Spleen (tissue), 11 donors: ENCODE data around the gene PRSS38. TPM values are rescaled to one million over a fixed set of nuclear protein-coding genes. Genes with fewer than 3 reads are reported as not detected.
"Not testable (repeated sequence)": the region's sequence is repeated elsewhere in the genome, so short reads cannot be mapped to it uniquely, and the experiment has no call there.

Experiments used
- DNase-seq: peaks from one replicate; pipeline ENCODE4 v3.0.0-alpha.2; 2020
- H3K27ac ChIP-seq, 8 donors: fragments of 200-600 bp; sonication (generic) in 7 of 8; 1 replicate in 4 of 8; 2 replicates in 4 of 8; pipeline versions ENCODE4 v1.5.0 to v1.8.0; 2016 to 2021; ENCODE audit warnings: inconsistent platforms in 4 of 8, mild to moderate bottlenecking in 4 of 8, moderate library complexity in 1 of 8
- H3K27me3 ChIP-seq, 7 donors: fragments of 200-600 bp; sonication (generic) in 6 of 7; replicated peaks in 1 of 7; 1 replicate in 4 of 7; 2 replicates in 3 of 7; pipeline versions ENCODE4 v1.5.0 to v1.8.0; 2016 to 2021; ENCODE audit warnings: inconsistent platforms in 3 of 7, mild to moderate bottlenecking in 1 of 7
- H3K36me3 ChIP-seq, 6 donors: fragments of 200-600 bp; sonication (generic) in 5 of 6; 1 replicate in 4 of 6; 2 replicates in 2 of 6; pipeline versions ENCODE4 v1.5.0 to v1.8.0; 2016 to 2021; ENCODE audit warnings: inconsistent platforms in 2 of 6
- H3K4me1 ChIP-seq, 6 donors: fragments of 200-600 bp; sonication (generic) in 5 of 6; 1 replicate in 3 of 6; 2 replicates in 3 of 6; pipeline versions ENCODE4 v1.5.0 to v1.8.0; 2016 to 2021; ENCODE audit warnings: inconsistent platforms in 3 of 6
- H3K4me3 ChIP-seq, 8 donors: fragments of 200-600 bp; sonication (generic) in 7 of 8; 1 replicate in 4 of 8; 2 replicates in 4 of 8; pipeline versions ENCODE4 v1.5.0 to v1.8.0; 2016 to 2021; ENCODE audit warnings: inconsistent platforms in 4 of 8, mild to moderate bottlenecking in 4 of 8, moderate library complexity in 2 of 8
- H3K9me3 ChIP-seq, 8 donors: fragments of 200-600 bp; sonication (generic) in 7 of 8; 1 replicate in 4 of 8; 2 replicates in 4 of 8; pipeline versions ENCODE4 v1.5.0 to v1.8.0; 2016 to 2021; ENCODE audit warnings: inconsistent platforms in 4 of 8
- POLR2A ChIP-seq, 3 donors: fragments of 450-650 bp; IDR thresholded peaks; one replicate each; pipeline ENCODE4 v1.5.1; 2017; ENCODE audit warnings: antibody characterized with exemption in 3 of 3, mild to moderate bottlenecking in 1 of 3
- POLR2AphosphoS5 ChIP-seq, 3 donors: sonication (generic); formaldehyde crosslinking; IDR thresholded peaks; one replicate each; pipeline ENCODE4 v1.5.1; 2017; ENCODE audit warnings: antibody characterized with exemption in 3 of 3
- WGBS, 5 donors: extraction: QIAGEN DNeasy Blood & Tissue Kit in 3 of 5; methylation state at CpG; one replicate each; pipeline versions ENCODE4 v1.1.5 to v1.1.7; 2013 to 2018; 5-methylcytosine and 5-hydroxymethylcytosine counted together
- intact Hi-C: fragments of 100-400 bp; cut with DNase I; formaldehyde crosslinking; loops from one replicate; pipeline ENCODE4 v1.15.0; 2023; ENCODE audit warnings: low total_unique reads
- polyA plus RNA-seq, 3 donors: library from polyadenylated mRNA; stranded (reverse); fragments of 200-250 nt; gene quantifications; one replicate each; pipeline ENCODE4 v1.2.1, GENCODE V29; 2013
- total RNA-seq, 7 donors: library from RNA; depleted of rRNA in 3 of 7; stranded (reverse); fragments of >200 nt in 3 of 7; fragmentation: NEBNext Ultra II Directional in 4 of 7; extraction: Animal tissue kit (Norgen Biotek cat#: 25700) in 4 of 7; gene quantifications; one replicate each; pipeline versions ENCODE4 v1.1.0 to v1.2.1, GENCODE V29; 2016 to 2021
- TF ChIP-seq, protein P1 (sequence below), 11 experiments: fragments of 200-600 bp in 7 of 11; fragments of 450-650 bp in 4 of 11; sonication (generic) in 4 of 11; IDR thresholded peaks in 8 of 11; conservative IDR thresholded peaks in 3 of 11; 1 replicate in 7 of 11; 2 replicates in 4 of 11; pipeline versions ENCODE4 v1.4.0 to v1.8.0; 2016 to 2021; ENCODE audit warnings: antibody characterized with exemption in 11 of 11, inconsistent platforms in 4 of 11, mild to moderate bottlenecking in 1 of 11
- donor health status: healthy with polysubstance abuse.
- donor health status: DM: no; HTN: no; CAD: no; lungs with moderate emphysema.
- donor health status: DM: no; HTN: no; CAD: no.
- donor health status: Bipolar disorder and iron deficiency.
- donor health status: healthy.
- donor health status: DM: no; HTN: no; CAD: no.
- donor health status: DM: yes; HTN: yes; CAD: no.

The PRSS38 gene
- total and polyA plus RNA-seq, 10 donors: not detected

GRCh38 chr1:227844320-227845146 lies 29.1 kb downstream of the PRSS38 start:
- H3K9me3 ChIP-seq: peaks cover 0 to 16% (median 12%) of the 10 kb centered on the region in 8 donors

DNA sequence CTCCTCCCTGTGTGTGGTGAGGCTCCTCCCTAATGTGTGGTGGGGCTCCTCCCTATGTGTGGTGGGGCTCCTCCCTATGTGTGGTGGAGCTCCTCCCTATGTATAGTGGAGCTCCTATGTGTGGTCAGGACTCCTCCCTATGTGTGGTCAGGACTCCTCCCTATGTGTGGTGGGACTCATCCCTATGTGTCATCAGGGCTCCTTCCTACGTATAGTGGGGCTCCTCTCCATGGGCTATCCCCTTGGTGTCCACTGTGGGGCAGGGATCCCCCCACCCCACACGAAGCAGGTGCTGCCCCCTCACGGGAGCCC lies 29.6 kb downstream of the PRSS38 start:
- H3K9me3 ChIP-seq: peaks cover 0 to 16% (median 12%) of the 10 kb centered on the region in 8 donors
- no peak for TF ChIP-seq POLR2A (IDR thresholded peaks at IDR 0.05)
- no peak for TF ChIP-seq POLR2AphosphoS5 (IDR thresholded peaks at IDR 0.05)
- TF ChIP-seq, protein P1, sequence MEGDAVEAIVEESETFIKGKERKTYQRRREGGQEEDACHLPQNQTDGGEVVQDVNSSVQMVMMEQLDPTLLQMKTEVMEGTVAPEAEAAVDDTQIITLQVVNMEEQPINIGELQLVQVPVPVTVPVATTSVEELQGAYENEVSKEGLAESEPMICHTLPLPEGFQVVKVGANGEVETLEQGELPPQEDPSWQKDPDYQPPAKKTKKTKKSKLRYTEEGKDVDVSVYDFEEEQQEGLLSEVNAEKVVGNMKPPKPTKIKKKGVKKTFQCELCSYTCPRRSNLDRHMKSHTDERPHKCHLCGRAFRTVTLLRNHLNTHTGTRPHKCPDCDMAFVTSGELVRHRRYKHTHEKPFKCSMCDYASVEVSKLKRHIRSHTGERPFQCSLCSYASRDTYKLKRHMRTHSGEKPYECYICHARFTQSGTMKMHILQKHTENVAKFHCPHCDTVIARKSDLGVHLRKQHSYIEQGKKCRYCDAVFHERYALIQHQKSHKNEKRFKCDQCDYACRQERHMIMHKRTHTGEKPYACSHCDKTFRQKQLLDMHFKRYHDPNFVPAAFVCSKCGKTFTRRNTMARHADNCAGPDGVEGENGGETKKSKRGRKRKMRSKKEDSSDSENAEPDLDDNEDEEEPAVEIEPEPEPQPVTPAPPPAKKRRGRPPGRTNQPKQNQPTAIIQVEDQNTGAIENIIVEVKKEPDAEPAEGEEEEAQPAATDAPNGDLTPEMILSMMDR (IDR thresholded peaks at IDR 0.05 in 8 of 11, conservative IDR thresholded peaks at IDR 0.05 in 3 of 11): no peak
- intact Hi-C loops: no loop called here
- 82 to 100% (median 92%) methylated on average over 1 to 3 of the region's 3 CpGs; no CpG with 5 or more reads in 1 of the 5 donors for WGBS, 5 donors
- no peak overlapping the region for H3K27ac ChIP-seq
- H3K27me3 ChIP-seq: peaks cover 0 to 5% (median 0%) of the 10 kb centered on the region in 7 donors
- DNase-seq: no peak
- no peaks in the 10 kb centered on the region for H3K4me1 ChIP-seq
- no peaks in the 10 kb centered on the region for H3K36me3 ChIP-seq
- H3K4me3 ChIP-seq: no peak overlapping the region

More at GRCh38 chr1:227844320-227845146, 29.1 kb downstream of the PRSS38 start:
- intact Hi-C loops: no loop called here
- TF ChIP-seq POLR2A (IDR thresholded peaks at IDR 0.05): no peak
- TF ChIP-seq, protein P1 (IDR thresholded peaks at IDR 0.05 in 8 of 11, conservative IDR thresholded peaks at IDR 0.05 in 3 of 11): no peak
- no peak for DNase-seq
- Histone ChIP-seq H3K4me1 (no peaks in the 10 kb centered on the region), H3K4me3 (no peak overlapping the region), H3K27ac (no peak overlapping the region), H3K27me3 (peaks cover 0 to 5% (median 0%) of the 10 kb centered on the region in 7 donors), H3K36me3 (no peaks in the 10 kb centered on the region)
- 57 to 77% (median 63%) methylated on average over 3 to 5 of the region's 5 CpGs for WGBS, 5 donors

DNA sequence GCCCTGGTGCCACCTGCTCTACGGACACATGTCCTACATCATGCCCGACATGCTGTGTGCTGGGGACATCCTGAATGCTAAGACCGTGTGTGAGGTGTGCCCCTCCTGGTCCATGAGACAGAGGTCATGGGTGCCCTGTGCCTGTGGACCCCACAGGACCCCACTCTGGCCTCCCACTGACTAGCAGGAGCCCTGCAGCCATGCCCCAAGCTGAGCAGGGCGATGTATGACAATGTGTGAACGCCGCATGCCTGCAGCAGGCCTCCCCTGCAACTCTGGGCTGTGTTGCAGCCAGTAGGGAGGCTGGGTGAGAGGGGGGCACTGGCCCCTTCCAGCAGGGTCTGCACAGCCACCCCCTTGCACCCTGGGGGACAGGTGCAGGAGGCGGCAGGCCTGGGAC lies 30.0 kb downstream of the PRSS38 start:
- H3K27me3 ChIP-seq: peaks cover 0 to 5% (median 0%) of the 10 kb centered on the region in 7 donors
- TF ChIP-seq POLR2A (IDR thresholded peaks at IDR 0.05): no peak
- TF ChIP-seq, protein P1 (IDR thresholded peaks at IDR 0.05 in 8 of 11, conservative IDR thresholded peaks at IDR 0.05 in 3 of 11): no peak
- no peak for TF ChIP-seq POLR2AphosphoS5 (IDR thresholded peaks at IDR 0.05)
- H3K4me3 ChIP-seq: no peak overlapping the region
- H3K36me3 ChIP-seq: no peaks in the 10 kb centered on the region
- intact Hi-C loops: no loop called here
- H3K4me1 ChIP-seq: no peaks in the 10 kb centered on the region
- peaks cover 0 to 16% (median 12%) of the 10 kb centered on the region in 8 donors for H3K9me3 ChIP-seq
- no peak for DNase-seq
- H3K27ac ChIP-seq: no peak overlapping the region
- WGBS, 5 donors: 81 to 97% (median 95%) methylated on average over 5 to 7 of the region's 7 CpGs

DNA sequence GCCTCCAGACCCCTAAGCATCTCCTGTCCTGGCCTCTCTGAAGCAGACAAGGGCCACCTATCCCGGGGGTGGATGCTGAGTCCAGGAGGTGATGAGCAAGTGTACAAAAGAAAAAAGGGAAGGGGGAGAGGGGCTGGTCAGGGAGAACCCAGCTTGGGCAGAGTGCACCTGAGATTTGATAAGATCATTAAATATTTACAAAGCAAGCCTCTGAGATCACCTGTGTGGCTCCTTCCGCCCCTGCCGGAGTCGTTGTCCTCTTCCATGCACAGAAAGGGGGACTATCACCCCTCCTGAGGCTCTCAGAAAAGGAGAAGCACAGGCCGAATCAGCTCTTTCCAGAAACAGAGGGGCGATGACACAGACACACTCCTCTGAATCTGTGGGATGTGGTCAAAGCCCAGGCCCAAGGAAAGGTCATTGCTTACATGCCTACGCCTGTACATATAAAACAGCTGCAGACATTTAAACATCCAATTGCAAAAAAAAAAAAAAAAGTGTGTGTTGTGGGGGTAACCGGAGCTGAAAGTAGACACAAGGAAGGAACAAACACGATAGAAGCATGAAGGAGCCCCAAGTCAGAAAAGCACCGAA lies 30.9 kb downstream of the PRSS38 start:
- H3K4me1 ChIP-seq: no peaks in the 10 kb centered on the region
- H3K9me3 ChIP-seq: peaks cover 0 to 16% (median 12%) of the 10 kb centered on the region in 8 donors
- no peak overlapping the region for H3K4me3 ChIP-seq
- WGBS, 5 donors: 73 to 82% (median 79%) methylated on average over 10 of the region's 10 CpGs
- intact Hi-C loops: no loop called here
- no peak overlapping the region for H3K27ac ChIP-seq
- TF ChIP-seq, protein P1 (IDR thresholded peaks at IDR 0.05 in 8 of 11, conservative IDR thresholded peaks at IDR 0.05 in 3 of 11): no peak
- TF ChIP-seq POLR2AphosphoS5 (IDR thresholded peaks at IDR 0.05): no peak
- H3K27me3 ChIP-seq: peaks cover 0 to 5% (median 0%) of the 10 kb centered on the region in 7 donors
- H3K36me3 ChIP-seq: no peaks in the 10 kb centered on the region
- no peak for DNase-seq

DNA sequence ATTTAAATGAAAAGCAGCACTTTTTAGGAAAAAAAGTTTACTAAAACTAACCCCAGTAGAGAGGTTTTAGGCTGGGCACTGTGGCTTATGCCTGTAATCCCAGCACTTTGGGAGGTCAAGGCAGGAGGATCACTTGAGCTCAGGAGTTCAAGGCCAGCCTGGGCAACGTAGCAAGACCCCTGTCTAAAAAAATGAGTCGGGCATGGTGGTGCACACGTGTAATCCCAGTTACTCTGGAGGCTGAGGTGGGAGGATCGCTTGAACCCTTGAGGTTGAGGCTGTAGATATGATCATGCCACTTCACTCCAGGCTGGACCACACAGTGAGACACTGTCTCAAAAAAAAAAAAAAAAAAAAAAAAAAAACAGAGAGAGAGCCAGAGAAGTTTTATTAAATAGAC lies 31.6 kb downstream of the PRSS38 start:
- WGBS, 5 donors: 83 to 97% (median 88%) methylated on average over 4 of the region's 4 CpGs
- H3K4me1 ChIP-seq, DNase-seq, H3K27me3 ChIP-seq, intact Hi-C loops, H3K27ac ChIP-seq, H3K36me3 ChIP-seq, H3K4me3 ChIP-seq: not testable (repeated sequence)
- peaks cover 0 to 16% (median 12%) of the 10 kb centered on the region in 8 donors for H3K9me3 ChIP-seq
